ENCODE data around the gene PRELID2.

DNA sequence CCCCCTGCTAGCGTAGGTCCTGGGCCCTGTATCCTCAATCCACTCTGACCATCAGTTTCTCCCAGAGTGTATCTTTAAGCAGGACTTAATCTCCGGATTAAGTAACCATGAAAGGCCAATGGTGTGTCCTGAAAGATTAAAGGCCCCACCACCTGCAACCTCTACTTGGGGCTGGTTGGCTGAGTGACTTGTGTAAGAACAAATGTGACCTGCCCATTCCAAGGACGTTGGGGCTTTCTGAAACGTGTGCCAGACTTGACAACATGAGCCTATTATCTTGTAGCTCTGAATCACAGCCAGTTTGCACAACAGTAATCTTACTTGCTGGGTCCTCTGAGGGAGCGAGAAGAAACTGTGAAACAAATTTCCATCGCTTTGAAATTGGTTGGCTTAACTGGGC, 3.1 kb upstream of the PRELID2 start:
- TF ChIP-seq, protein P1, sequence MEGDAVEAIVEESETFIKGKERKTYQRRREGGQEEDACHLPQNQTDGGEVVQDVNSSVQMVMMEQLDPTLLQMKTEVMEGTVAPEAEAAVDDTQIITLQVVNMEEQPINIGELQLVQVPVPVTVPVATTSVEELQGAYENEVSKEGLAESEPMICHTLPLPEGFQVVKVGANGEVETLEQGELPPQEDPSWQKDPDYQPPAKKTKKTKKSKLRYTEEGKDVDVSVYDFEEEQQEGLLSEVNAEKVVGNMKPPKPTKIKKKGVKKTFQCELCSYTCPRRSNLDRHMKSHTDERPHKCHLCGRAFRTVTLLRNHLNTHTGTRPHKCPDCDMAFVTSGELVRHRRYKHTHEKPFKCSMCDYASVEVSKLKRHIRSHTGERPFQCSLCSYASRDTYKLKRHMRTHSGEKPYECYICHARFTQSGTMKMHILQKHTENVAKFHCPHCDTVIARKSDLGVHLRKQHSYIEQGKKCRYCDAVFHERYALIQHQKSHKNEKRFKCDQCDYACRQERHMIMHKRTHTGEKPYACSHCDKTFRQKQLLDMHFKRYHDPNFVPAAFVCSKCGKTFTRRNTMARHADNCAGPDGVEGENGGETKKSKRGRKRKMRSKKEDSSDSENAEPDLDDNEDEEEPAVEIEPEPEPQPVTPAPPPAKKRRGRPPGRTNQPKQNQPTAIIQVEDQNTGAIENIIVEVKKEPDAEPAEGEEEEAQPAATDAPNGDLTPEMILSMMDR (conservative IDR thresholded peaks at IDR 0.05; ENCODE audit: low read length) = no peak
- TF ChIP-seq EZH2phosphoT487 (IDR thresholded peaks at IDR 0.05; ENCODE audit: borderline replicate concordance) = no peak
